Lung (tissue), 12 donors: ENCODE results near the gene SEZ6L. TPM values are rescaled to one million over a fixed set of nuclear protein-coding genes. Genes with fewer than 3 reads are reported as not detected.

Experiments
- ATAC-seq: fragments of 200-7000 bp; cut with Tn5 transposase; one replicate; pipeline ENCODE4 v1.9.1; 2020; ENCODE audit warnings: moderate number of reproducible peaks; ENCODE audit not compliant: insufficient read depth, low FRiP score
- DNase-seq, 3 donors: peaks; one replicate each; pipeline ENCODE4 v3.0.0-alpha.2; 2013 to 2017
- H3K27ac ChIP-seq, 2 donors: one replicate each; pipeline ENCODE4 v1.5.1; 2013; ENCODE audit warnings: mild to moderate bottlenecking in 2 of 2, moderate library complexity in 2 of 2, control low read depth in 1 of 2, inconsistent platforms in 1 of 2, low read depth in 1 of 2, low read length in 1 of 2
- H3K27me3 ChIP-seq, 3 donors: one replicate each; pipeline ENCODE4 v1.5.1; 2013; ENCODE audit warnings: low read length in 2 of 3; ENCODE audit not compliant: control insufficient read depth in 3 of 3, insufficient read depth in 3 of 3
- H3K36me3 ChIP-seq, 4 donors: one replicate each; pipeline ENCODE4 v1.5.1; 2013; ENCODE audit warnings: low read length in 4 of 4, mild to moderate bottlenecking in 1 of 4, moderate library complexity in 1 of 4; ENCODE audit not compliant: control insufficient read depth in 4 of 4, insufficient read depth in 4 of 4
- H3K4me1 ChIP-seq, 5 donors: one replicate each; pipeline ENCODE4 v1.5.1; 2013; ENCODE audit warnings: low read length in 5 of 5, mild to moderate bottlenecking in 2 of 5, moderate library complexity in 1 of 5; ENCODE audit not compliant: control insufficient read depth in 5 of 5, insufficient read depth in 5 of 5
- H3K4me3 ChIP-seq: one replicate; pipeline ENCODE4 v1.5.1; 2013; ENCODE audit warnings: mild to moderate bottlenecking, control low read depth, moderate library complexity
- H3K9ac ChIP-seq, 2 donors: one replicate each; pipeline ENCODE4 v1.5.1; 2013; ENCODE audit warnings: low read length in 2 of 2, control low read depth in 1 of 2; ENCODE audit not compliant: insufficient read depth in 1 of 2
- H3K9me3 ChIP-seq, 4 donors: one replicate each; pipeline ENCODE4 v1.5.1; 2013; ENCODE audit warnings: low read length in 3 of 4, mild to moderate bottlenecking in 1 of 4, moderate library complexity in 1 of 4; ENCODE audit not compliant: control insufficient read depth in 4 of 4, insufficient read depth in 3 of 4
- WGBS, 2 donors: extraction: QIAGEN DNeasy Blood & Tissue Kit; methylation state at CpG; one replicate each; pipeline ENCODE4 v1.1.7; 2013; 5-methylcytosine and 5-hydroxymethylcytosine counted together
- polyA plus RNA-seq, 2 donors: library from polyadenylated mRNA; stranded (reverse); fragments of 200-250 nt; gene quantifications; one replicate each; pipeline ENCODE4 v1.2.1, GENCODE V29; 2013
- total RNA-seq, 2 donors: library from RNA; depleted of rRNA in 1 of 2; stranded (reverse); fragments of >200 nt in 1 of 2; gene quantifications; one replicate each; pipeline ENCODE4 v1.2.1, GENCODE V29; 2014 to 2021
- TF ChIP-seq, protein P1 (sequence below): IDR thresholded peaks from 2 replicates; pipeline ENCODE4 v1.5.1; 2012; ENCODE audit warnings: mild to moderate bottlenecking; ENCODE audit errors: control extremely low read depth, extremely low read depth
- donor health status: control.
- donor health status: control.
- donor health status: Bipolar disorder and iron deficiency.
- donor health status: healthy.
- donor health status: DM: yes; HTN: yes; CAD: no.

Gene SEZ6L
- total and polyA plus RNA-seq, 4 donors = 0.02 to 0.46 (median 0.08) TPM

DNA sequence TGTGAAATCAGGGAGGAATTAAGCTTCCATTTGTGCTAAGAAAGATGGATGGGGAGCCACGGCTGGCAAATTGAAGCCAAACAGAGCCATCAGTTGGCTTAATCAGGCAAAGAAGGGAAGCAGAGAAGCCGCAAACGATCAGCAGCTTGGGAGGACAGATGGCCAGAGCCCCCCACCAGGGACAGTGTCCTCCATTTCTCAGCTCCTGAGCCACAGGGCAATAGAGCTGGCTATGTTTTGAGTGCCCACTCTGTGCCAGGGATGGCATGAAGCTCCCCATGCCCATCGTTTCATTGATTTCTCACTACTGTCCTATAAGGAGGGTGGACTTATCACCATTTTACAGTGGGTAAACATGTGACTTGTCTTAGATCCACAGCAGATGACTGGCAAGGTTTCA lies 133.5 kb downstream of the SEZ6L start:
- Histone ChIP-seq H3K9me3 (peaks cover 0 to 3% (median 0%) of the 10 kb centered on the region in 4 donors), H3K9ac (no peak overlapping the region), H3K4me1 (no peaks in the 10 kb centered on the region), H3K4me3 (no peak overlapping the region), H3K36me3 (no peaks in the 10 kb centered on the region), H3K27ac (no peak overlapping the region), H3K27me3 (no peaks in the 10 kb centered on the region)
- WGBS, 2 donors = 57 to 65% methylated on average over 4 of the region's 4 CpGs
- DNase-seq (no peak), ATAC-seq (no peak)
- TF ChIP-seq, protein P1, sequence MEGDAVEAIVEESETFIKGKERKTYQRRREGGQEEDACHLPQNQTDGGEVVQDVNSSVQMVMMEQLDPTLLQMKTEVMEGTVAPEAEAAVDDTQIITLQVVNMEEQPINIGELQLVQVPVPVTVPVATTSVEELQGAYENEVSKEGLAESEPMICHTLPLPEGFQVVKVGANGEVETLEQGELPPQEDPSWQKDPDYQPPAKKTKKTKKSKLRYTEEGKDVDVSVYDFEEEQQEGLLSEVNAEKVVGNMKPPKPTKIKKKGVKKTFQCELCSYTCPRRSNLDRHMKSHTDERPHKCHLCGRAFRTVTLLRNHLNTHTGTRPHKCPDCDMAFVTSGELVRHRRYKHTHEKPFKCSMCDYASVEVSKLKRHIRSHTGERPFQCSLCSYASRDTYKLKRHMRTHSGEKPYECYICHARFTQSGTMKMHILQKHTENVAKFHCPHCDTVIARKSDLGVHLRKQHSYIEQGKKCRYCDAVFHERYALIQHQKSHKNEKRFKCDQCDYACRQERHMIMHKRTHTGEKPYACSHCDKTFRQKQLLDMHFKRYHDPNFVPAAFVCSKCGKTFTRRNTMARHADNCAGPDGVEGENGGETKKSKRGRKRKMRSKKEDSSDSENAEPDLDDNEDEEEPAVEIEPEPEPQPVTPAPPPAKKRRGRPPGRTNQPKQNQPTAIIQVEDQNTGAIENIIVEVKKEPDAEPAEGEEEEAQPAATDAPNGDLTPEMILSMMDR = no peak

DNA sequence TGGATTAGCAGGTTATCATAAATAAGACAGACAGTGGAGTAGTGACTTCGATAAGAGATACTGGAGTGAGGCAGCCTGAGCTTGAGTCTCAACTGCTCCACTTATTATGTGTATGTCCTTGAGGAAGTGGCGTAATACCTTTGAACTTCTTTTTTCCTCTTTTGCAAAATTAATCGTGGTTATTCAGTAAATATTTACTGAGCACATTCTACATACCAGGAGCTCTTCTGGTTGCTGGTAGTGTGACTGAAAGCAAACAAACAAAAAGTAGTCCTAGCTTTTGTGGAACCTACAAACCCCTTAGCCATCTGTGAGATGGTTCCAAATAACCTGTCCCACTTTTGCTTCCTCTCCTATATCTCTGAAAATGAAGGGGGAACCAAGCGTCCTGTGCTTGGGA lies 134.2 kb downstream of the SEZ6L start:
- no peaks in the 10 kb centered on the region for H3K27me3 ChIP-seq
- TF ChIP-seq, protein P1 = no peak
- no peaks in the 10 kb centered on the region for H3K4me1 ChIP-seq
- no peak overlapping the region for H3K27ac ChIP-seq
- H3K9ac ChIP-seq = no peak overlapping the region
- no peak for ATAC-seq
- WGBS, 2 donors = 34 to 35% methylated on average over 4 of the region's 4 CpGs
- no peak overlapping the region for H3K4me3 ChIP-seq
- peaks cover 0 to 3% (median 0%) of the 10 kb centered on the region in 4 donors for H3K9me3 ChIP-seq
- no peak for DNase-seq
- H3K36me3 ChIP-seq = no peaks in the 10 kb centered on the region

DNA sequence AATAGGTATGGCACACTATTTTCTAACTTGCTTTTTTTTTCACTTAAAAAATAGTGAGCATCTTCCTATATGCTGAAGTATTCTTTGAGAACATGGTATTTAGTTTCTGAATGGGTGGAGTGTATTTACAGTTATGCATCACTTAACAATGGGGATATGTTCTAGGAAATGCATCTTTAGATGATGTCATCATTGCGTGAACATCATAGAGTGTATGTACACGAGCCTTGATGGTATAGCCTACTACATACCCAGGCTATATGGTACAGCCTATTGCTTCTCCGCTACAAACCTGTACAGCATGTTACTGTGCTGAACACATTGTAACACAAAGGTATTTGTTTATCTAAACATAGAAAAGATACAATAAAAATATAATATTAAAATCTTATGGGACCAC lies 135.5 kb downstream of the SEZ6L start:
- H3K9ac ChIP-seq = no peak overlapping the region
- DNase-seq (no peak), ATAC-seq (no peak)
- no peaks in the 10 kb centered on the region for H3K27me3 ChIP-seq
- TF ChIP-seq, protein P1 = no peak
- no peaks in the 10 kb centered on the region for H3K4me1 ChIP-seq
- H3K4me3 ChIP-seq = no peak overlapping the region
- peaks cover 0 to 3% (median 0%) of the 10 kb centered on the region in 4 donors for H3K9me3 ChIP-seq
- no peak overlapping the region for H3K27ac ChIP-seq
- H3K36me3 ChIP-seq = no peaks in the 10 kb centered on the region
- 77 to 88% methylated on average over 3 of the region's 3 CpGs for WGBS, 2 donors

DNA sequence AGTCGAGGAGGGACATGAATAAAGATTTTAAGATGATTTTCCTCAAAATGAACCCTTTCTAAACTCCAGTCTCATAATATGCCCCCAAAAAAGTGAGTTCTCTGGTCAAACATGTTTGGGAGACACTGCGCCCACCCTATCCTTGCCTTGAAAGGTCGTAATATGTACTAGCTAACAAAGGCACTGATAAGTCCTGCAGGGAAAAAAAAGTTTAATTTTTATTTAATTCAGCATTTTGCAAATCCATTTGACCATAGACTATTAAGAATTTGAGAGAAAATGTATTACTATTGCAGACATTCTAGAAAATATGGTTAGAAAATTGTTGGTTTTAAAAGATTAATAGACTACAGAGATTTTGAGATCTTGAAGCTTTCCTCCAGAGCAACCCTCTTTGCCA lies 139.2 kb downstream of the SEZ6L start:
- WGBS, 2 donors = 75 to 87% methylated on average over 3 of the region's 3 CpGs
- TF ChIP-seq, protein P1 = no peak
- no peak for DNase-seq
- ATAC-seq = no peak
- H3K27me3 ChIP-seq = no peaks in the 10 kb centered on the region
- no peaks in the 10 kb centered on the region for H3K36me3 ChIP-seq
- H3K9me3 ChIP-seq = peaks cover 0 to 2% (median 0%) of the 10 kb centered on the region in 4 donors
- H3K9ac ChIP-seq = no peak overlapping the region
- no peak overlapping the region for H3K4me3 ChIP-seq
- H3K27ac ChIP-seq = no peak overlapping the region
- no peaks in the 10 kb centered on the region for H3K4me1 ChIP-seq
